GM12874 (cell line): Measurements from ENCODE around the gene PKIB.

ENCODE experiments used
- CTCF ChIP-seq: IDR thresholded peaks from 2 replicates; pipeline ENCODE4 v1.5.1; 2011; ENCODE audit warnings: low read depth, mild to moderate bottlenecking, control low read depth, low read length, moderate library complexity; ENCODE audit not compliant: insufficient read depth

PKIB gene

GRCh38 chr6:122718616-122719015 is 108.4 kb downstream of the PKIB start:
- no peak for TF ChIP-seq CTCF

- no peak for TF ChIP-seq CTCF
These were observed 109.0 kb downstream of the PKIB start for GRCh38 chr6:122719176-122719575.

GRCh38 chr6:122722746-122723145 is 112.5 kb downstream of the PKIB start:
- TF ChIP-seq CTCF, result no peak

GRCh38 chr6:122726649-122727048 is 116.4 kb downstream of the PKIB start:
- TF ChIP-seq CTCF, result peak; percentile 54

GRCh38 chr6:122727244-122727643 is 117.0 kb downstream of the PKIB start:
- TF ChIP-seq CTCF, result no peak

- no peak for TF ChIP-seq CTCF
These were observed 120.1 kb downstream of the PKIB start for GRCh38 chr6:122730334-122730733.

- peak; percentile 62 for TF ChIP-seq CTCF
These were observed 120.7 kb downstream of the PKIB start for GRCh38 chr6:122730775-122731386.

- no peak for TF ChIP-seq CTCF
These were observed 123.1 kb downstream of the PKIB start for GRCh38 chr6:122733259-122733658.
